AG04449 (cell line): Measurements from ENCODE around the gene MSGN1.

ENCODE experiments used
- CTCF ChIA-PET: fragments of 350-600 bp; formaldehyde crosslinking; extraction: SDS; loops from one replicate; lab custom pipeline; 2021; ENCODE audit warnings: antibody characterized with exemption; lab: Yijun Ruan, JAX
- POLR2A ChIA-PET: fragments of 400-600, 350-600 bp; formaldehyde crosslinking; extraction: SDS; loops from one replicate; lab custom pipeline; 2020; ENCODE audit warnings: antibody characterized with exemption, inconsistent platforms; lab: Yijun Ruan, JAX
- DNase-seq: peaks from one replicate; pipeline ENCODE4 v3.0.0-alpha.2; 2010; ENCODE audit warnings: low read depth, low spot score
- H3K4me3 ChIP-seq: 2 replicates; pipeline ENCODE4 v1.5.1; 2011; ENCODE audit warnings: low read depth, mild to moderate bottlenecking, control low read depth, low read length
- TF ChIP-seq, protein P1 (sequence below): IDR thresholded peaks from one replicate; pipeline ENCODE4 v1.5.1; 2011; ENCODE audit warnings: mild to moderate bottlenecking, moderate library complexity, low read length, control low read depth, inconsistent platforms; ENCODE audit not compliant: insufficient read depth; ENCODE audit errors: missing control alignments

The MSGN1 gene

DNA sequence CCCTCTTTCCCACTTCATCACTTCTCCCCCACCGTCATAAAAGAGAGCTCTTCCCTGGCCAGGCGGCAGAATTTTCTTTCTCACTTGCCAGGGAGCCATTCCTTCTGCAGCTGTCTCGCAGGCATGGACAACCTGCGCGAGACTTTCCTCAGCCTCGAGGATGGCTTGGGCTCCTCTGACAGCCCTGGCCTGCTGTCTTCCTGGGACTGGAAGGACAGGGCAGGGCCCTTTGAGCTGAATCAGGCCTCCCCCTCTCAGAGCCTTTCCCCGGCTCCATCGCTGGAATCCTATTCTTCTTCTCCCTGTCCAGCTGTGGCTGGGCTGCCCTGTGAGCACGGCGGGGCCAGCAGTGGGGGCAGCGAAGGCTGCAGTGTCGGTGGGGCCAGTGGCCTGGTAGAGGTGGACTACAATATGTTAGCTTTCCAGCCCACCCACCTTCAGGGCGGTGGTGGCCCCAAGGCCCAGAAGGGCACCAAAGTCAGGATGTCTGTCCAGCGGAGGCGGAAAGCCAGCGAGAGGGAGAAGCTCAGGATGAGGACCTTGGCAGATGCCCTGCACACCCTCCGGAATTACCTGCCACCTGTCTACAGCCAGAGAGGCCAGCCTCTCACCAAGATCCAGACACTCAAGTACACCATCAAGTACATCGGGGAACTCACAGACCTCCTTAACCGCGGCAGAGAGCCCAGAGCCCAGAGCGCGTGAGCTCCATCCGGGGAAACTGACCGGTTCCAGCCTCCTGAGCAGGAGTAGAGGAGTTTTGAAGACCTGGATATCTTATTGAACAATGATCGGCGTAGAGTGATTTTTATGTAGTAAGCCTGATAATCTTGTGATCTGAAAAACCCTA, at the start of gene MSGN1:
MSGN1 (plus strand) TSS at position 65 of the 850 bp plus-strand sequence; CDS start at position 124, 59 bp downstream.
- no peak for DNase-seq
- ChIA-PET POLR2A (no interaction called here), CTCF (interaction anchor here (1.0 to 2.5 kb wide), 3 partner anchors 14 to 42 kb away, joined by 3 to 16 read pairs (median 4); no protein-coding TSS in a partner anchor)
- no peak within 1 kb of the TSS for H3K4me3 ChIP-seq
- TF ChIP-seq, protein P1, sequence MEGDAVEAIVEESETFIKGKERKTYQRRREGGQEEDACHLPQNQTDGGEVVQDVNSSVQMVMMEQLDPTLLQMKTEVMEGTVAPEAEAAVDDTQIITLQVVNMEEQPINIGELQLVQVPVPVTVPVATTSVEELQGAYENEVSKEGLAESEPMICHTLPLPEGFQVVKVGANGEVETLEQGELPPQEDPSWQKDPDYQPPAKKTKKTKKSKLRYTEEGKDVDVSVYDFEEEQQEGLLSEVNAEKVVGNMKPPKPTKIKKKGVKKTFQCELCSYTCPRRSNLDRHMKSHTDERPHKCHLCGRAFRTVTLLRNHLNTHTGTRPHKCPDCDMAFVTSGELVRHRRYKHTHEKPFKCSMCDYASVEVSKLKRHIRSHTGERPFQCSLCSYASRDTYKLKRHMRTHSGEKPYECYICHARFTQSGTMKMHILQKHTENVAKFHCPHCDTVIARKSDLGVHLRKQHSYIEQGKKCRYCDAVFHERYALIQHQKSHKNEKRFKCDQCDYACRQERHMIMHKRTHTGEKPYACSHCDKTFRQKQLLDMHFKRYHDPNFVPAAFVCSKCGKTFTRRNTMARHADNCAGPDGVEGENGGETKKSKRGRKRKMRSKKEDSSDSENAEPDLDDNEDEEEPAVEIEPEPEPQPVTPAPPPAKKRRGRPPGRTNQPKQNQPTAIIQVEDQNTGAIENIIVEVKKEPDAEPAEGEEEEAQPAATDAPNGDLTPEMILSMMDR, result no peak

GRCh38 chr2:17768894-17769293, 47.4 kb upstream of the MSGN1 start:
- ChIA-PET CTCF (no interaction called here), POLR2A (no interaction called here)
- TF ChIP-seq, protein P1, result no peak
- DNase-seq, result no peak
- no peak overlapping the region for H3K4me3 ChIP-seq

GRCh38 chr2:17771956-17772355, 44.3 kb upstream of the MSGN1 start:
- no peak overlapping the region for H3K4me3 ChIP-seq
- DNase-seq, result no peak
- ChIA-PET CTCF (interaction anchor here (1.5 kb wide), 1 partner anchor 52 kb away, joined by 5 read pairs; no protein-coding TSS in a partner anchor), POLR2A (interaction anchor here (0.6 kb wide), 1 partner anchor 380 kb away, joined by 3 read pairs; no protein-coding TSS in a partner anchor)
- TF ChIP-seq, protein P1, result no peak

DNA sequence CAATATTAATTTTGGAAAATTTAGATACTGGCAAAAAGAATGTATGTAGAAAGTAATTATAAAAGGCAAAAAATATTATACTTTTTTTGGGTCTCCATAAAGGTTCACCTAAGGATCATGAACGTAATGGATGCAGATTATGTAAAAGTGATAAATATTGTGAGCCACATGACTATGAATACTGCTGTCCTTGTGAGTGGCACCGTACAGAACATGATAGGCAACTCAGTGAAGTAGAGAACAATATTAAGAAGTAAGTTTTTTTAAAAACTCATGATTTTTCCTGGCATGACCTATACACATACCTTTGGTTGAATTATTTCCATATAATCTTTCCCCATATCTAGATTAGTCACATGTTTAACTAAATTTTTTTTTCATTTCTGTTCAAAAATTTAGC, 43.7 kb upstream of the MSGN1 start:
- ChIA-PET CTCF (interaction anchor here (1.5 kb wide), 1 partner anchor 53 kb away, joined by 5 read pairs; no protein-coding TSS in a partner anchor), POLR2A (no interaction called here)
- H3K4me3 ChIP-seq, result no peak overlapping the region
- no peak for DNase-seq
- TF ChIP-seq, protein P1, result no peak

DNA sequence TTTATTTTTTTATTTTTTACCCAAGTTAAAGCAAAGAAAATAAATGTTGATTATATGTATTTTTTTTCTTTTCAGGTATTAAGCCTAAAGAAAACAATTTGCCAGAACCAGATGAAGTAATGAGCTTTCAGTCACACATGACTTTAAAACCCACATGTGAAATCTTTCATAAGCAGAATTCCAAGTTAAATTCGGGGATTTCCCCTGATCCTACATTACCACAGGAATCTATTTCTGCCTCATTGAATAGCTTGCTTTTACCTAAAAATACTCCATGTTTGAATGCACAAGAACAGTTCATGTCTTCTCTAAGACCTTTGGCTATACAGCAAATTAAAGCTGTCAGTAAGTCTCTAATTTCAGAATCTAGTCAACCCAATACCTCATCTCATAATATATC, 35.7 kb upstream of the MSGN1 start:
- ChIA-PET POLR2A (no interaction called here), CTCF (interaction anchor here (0.8 kb wide), 2 partner anchors 14 to 398 kb away, joined by 3 read pairs; no protein-coding TSS in a partner anchor)
- no peak for DNase-seq
- H3K4me3 ChIP-seq, result no peak overlapping the region
- TF ChIP-seq, protein P1, result no peak

DNA sequence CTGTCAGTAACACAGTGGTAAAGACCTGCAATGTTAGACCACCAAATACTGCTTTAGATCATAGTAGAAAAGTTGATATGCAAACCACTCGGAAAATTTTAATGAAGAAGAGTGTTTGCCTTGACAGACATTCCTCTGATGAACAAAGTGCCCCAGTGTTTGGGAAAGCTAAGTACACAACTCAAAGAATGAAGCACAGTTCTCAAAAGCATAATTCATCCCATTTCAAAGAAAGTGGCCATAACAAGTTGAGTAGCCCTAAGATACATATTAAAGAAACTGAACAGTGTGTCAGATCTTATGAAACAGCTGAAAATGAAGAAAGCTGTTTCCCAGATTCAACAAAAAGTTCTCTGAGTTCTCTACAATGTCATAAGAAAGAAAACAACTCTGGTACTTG, 34.8 kb upstream of the MSGN1 start:
- POLR2A ChIA-PET, result no interaction called here
- no peak for DNase-seq
- TF ChIP-seq, protein P1, result no peak

More for the DNA sequence above, 34.8 kb upstream of the MSGN1 start:
- CTCF ChIA-PET, result no interaction called here
- no peak overlapping the region for H3K4me3 ChIP-seq
